ENCODE data around the gene TMEM44. TPM values are rescaled to one million over a fixed set of nuclear protein-coding genes. Genes with fewer than 3 reads are reported as not detected.

TMEM44 gene
- total and polyA plus RNA-seq, 2 donors (not counting 3 experiments of a cell fraction or from before 2014, with no cell fraction given): 93.8 to 125 TPM

DNA sequence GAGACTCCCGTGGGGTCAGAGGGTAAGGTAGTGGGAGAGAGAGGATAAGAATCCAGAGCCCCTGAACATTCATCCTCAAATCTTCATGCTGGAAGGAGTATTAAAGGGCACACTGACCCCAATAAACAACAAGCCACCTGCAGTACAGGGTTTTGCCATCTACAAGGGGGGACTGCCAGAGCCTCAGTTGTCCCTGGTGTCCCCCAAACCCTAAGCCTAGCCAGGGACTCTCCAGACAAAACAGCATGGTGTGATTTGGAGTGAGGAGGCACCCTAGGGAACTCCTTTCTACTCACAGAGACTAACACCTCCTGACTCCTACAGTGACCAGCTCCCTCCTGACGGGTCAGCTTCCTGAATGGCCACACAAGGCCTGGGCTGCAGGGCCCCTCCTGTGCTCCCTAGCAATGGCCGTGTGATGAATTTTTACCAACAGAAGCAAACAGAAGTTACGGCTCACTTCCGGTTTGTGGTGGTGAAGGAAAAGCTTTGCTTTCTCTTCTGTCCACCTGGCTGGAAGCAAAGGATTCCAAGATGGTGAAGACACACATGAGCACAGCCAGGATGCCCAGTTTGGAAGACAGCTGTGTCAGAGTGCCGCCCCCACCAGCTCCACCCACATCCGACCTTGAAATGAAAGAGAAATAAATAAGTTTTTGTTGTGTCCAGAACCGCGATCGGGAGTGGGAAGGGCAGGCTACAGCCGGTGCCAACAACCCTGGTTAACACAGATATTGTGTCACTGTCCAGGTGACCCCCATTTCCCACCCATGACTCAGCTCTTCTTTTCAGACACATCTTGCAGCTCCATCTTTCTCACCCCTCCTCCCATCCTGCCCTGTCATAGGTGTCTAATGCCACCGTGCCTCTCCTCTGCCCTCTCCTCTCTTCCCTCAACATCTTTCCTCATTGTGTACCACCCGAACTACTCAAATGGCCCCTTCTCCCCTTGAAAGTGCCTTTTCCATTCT is 76.8 kb downstream of the TMEM44 start:
- CTCF ChIA-PET: interaction anchor here (0.8 to 1.9 kb wide), 9 partner anchors 10 to 84 kb away, joined by 3 to 8 read pairs (median 4); no protein-coding TSS in a partner anchor
- FAIRE-seq (peak; percentile 65), DNase-seq (ENCODE audit: low read depth, low spot score) (peak; percentile 43)
- peak overlapping the region; percentile 53 for H2AFZ ChIP-seq (ENCODE audit: low read depth, low read length)
- no peaks in the 10 kb centered on the region for H3K79me2 ChIP-seq (ENCODE audit: control insufficient read depth, insufficient read depth, low read length)
- H3K27me3 ChIP-seq (ENCODE audit: control insufficient read depth in 2 of 2, insufficient read depth in 2 of 2, low read length in 2 of 2): no peaks in the 10 kb centered on the region
- dilution Hi-C loops (cut with MboI; ENCODE audit: extremely low pct_ligation_motif_present, low sequenced_read_pairs) (no loop called here), intact Hi-C loops (cut with micrococcal nuclease) (no loop called here)
- peak overlapping the region; percentile 3 for H3K4me2 ChIP-seq (ENCODE audit: insufficient read depth, low read length)
- POLR2A ChIA-PET: interaction anchor here (0.7 kb wide), 1 partner anchor 30 kb away, joined by 3 read pairs; no protein-coding TSS in a partner anchor
- BruUV-seq (replicated peaks): TSS peak; percentile 19
- H3K27ac ChIP-seq (ENCODE audit: insufficient read depth, low read depth, low read length): peak overlapping the region; percentile 21
- H3K9me3 ChIP-seq (replicated peaks; ENCODE audit: control insufficient read depth, insufficient read depth, low read length): no peaks in the 10 kb centered on the region
- no peak overlapping the region for H3K4me3 ChIP-seq (replicated peaks in 1 of 3; ENCODE audit: insufficient read depth in 1 of 3, low read depth in 1 of 3, low read length in 3 of 3)
- no peak overlapping the region for H3K9ac ChIP-seq (replicated peaks; ENCODE audit: extremely low read depth, insufficient read depth, low read length)
- H4K20me1 ChIP-seq (replicated peaks; ENCODE audit: control insufficient read depth, extremely low read depth, insufficient read depth, low read length): no peaks in the 10 kb centered on the region
- no peaks in the 10 kb centered on the region for H3K9me1 ChIP-seq (replicated peaks; ENCODE audit: control insufficient read depth, extremely low read depth, insufficient read depth, low read length)
- H3K36me3 ChIP-seq (ENCODE audit: control insufficient read depth in 2 of 2, extremely low read depth in 1 of 2, insufficient read depth in 2 of 2, low read length in 2 of 2): no peaks in the 10 kb centered on the region
- TF ChIP-seq FOS (IDR thresholded peaks at IDR 0.05; ENCODE audit: borderline replicate concordance, insufficient read depth, low read length): no peak
- TF ChIP-seq POLR2AphosphoS5 (IDR thresholded peaks at IDR 0.05; ENCODE audit: insufficient read depth, low read depth, low read length): no peak
- TF ChIP-seq POLR2A (IDR thresholded peaks at IDR 0.05; ENCODE audit: low read depth, low read length): no peak
- TF ChIP-seq, protein P1, sequence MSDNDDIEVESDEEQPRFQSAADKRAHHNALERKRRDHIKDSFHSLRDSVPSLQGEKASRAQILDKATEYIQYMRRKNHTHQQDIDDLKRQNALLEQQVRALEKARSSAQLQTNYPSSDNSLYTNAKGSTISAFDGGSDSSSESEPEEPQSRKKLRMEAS (IDR thresholded peaks at IDR 0.05; ENCODE audit: insufficient read depth, insufficient read length): no peak
- TF ChIP-seq, protein P2, sequence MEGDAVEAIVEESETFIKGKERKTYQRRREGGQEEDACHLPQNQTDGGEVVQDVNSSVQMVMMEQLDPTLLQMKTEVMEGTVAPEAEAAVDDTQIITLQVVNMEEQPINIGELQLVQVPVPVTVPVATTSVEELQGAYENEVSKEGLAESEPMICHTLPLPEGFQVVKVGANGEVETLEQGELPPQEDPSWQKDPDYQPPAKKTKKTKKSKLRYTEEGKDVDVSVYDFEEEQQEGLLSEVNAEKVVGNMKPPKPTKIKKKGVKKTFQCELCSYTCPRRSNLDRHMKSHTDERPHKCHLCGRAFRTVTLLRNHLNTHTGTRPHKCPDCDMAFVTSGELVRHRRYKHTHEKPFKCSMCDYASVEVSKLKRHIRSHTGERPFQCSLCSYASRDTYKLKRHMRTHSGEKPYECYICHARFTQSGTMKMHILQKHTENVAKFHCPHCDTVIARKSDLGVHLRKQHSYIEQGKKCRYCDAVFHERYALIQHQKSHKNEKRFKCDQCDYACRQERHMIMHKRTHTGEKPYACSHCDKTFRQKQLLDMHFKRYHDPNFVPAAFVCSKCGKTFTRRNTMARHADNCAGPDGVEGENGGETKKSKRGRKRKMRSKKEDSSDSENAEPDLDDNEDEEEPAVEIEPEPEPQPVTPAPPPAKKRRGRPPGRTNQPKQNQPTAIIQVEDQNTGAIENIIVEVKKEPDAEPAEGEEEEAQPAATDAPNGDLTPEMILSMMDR (IDR thresholded peaks at IDR 0.05; ENCODE audit: extremely low read depth in 1 of 2, insufficient read depth in 1 of 2, low read depth in 1 of 2, low read length in 2 of 2): no peak
- TF ChIP-seq GATA2 (IDR thresholded peaks at IDR 0.05; ENCODE audit: insufficient read depth, insufficient read length, low read depth, low read length): no peak
- no peak for TF ChIP-seq MYC (IDR thresholded peaks at IDR 0.05; ENCODE audit: low read depth, low read length)
- no peak for TF ChIP-seq EZH2 (IDR thresholded peaks at IDR 0.05; ENCODE audit: borderline replicate concordance, low read depth, low read length, severe bottlenecking)
- TF ChIP-seq JUN (IDR thresholded peaks at IDR 0.05; ENCODE audit: borderline replicate concordance, insufficient read depth, insufficient read length, low read depth): no peak
- peaks cover 19% of the 10 kb centered on the region for H3K4me1 ChIP-seq (ENCODE audit: control insufficient read depth, extremely low read depth, insufficient read depth, low read length)
